LNCAP (cell line): ENCODE data around the gene PIP4K2B.

Experiments
- CTCF ChIP-seq: fragments of 450-650 bp; IDR thresholded peaks from 2 replicates; pipeline ENCODE4 v1.5.1; 2017; ENCODE audit warnings: mild to moderate bottlenecking

The PIP4K2B gene

GRCh38 chr17:38746004-38746848 lies 53.1 kb downstream of the PIP4K2B start:
- no peak for TF ChIP-seq CTCF

DNA sequence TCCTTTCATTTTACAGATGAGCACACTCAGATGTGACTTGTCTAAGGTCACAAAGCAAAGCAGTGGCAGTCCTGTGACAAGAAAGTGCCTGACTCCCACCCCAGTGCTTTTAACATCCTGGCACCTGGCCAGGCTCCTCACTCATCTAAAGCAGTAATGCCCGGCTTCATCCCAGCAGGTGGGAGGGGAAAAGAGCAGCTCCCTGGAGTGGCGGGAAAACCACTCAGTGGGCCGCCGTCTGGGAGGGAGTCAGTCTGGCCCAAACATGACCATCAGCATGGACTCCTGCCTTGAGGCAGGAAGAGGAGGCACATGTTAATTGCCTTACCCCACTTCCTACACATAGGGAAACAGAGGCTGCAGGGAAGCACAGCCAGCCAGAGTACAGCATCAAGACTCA lies 53.8 kb downstream of the PIP4K2B start:
- no peak for TF ChIP-seq CTCF

DNA sequence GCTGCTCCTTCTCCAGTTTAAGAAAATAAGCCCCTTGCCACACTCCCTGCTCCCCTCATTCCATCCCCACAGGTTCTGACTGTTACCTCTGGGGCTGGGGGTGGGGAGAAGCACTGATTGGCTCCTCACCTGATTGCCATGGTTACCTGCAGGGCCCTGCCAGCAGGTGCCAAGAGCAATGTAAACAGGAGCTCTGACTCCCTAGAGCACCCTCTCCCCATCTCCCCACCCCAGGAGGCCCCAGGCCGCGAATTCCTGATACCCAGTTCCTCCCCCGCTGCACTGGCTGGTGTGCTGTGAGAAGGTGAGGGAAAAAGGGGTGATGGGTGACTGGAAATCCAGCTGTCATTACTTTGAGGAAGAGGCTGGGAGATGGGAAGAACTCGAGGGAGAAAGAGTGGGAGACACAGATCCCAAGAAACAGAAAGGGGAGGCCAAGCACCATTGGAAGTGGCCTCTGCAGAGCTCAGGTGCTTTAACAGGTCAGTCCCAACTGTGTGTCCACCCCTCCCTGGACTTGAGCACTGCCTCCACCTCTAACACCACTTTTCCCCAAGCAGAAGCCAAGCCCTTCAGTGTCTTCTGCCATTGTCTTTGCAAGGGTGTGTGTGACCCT lies 55.7 kb downstream of the PIP4K2B start:
- TF ChIP-seq CTCF = no peak

DNA sequence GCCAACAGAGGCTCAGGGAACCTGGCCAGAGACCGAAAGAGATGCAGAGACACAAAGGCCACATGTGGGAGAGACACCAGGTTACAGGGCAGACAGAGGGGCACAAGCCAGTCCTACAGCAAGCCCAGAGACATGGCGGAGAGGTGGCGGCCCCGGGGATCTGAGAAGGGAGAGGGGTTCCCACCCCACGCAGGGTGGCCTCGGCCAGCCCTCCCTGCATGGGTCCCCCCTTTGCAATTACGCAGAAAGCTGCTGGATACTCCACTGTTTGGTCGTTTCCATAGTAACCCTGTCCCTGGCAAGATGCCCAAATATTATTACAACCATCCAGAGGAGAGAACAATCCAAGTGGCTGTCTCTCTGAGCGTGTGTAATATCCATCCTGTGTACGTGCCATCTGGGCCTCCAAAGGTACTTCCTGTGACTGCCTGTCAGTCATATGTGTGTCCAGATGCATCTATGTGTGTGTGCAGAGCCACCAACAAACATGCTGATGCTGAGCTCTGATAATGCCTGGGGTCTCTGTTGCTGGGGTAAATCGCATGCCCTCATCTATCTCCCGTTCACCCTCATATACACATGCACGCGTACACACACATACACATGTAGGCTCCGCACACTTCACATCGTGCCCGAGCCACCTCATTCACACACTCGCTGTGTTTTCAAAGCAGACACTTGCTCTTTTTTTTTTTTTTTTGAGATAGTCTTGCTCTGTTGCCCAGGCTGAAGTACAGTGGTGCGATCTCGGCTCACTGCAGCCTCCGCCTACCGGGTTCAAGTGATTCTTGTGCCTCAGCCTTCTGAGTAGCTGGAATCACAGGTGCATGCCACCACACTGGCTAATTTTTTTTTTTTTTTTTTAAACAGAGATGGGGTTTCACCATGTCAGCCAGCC lies 56.7 kb downstream of the PIP4K2B start:
- TF ChIP-seq CTCF = no peak

- no peak for TF ChIP-seq CTCF
Measured at GRCh38 chr17:38741921-38742410, 57.4 kb downstream of the PIP4K2B start.

GRCh38 chr17:38741461-38741860 lies 57.9 kb downstream of the PIP4K2B start:
- no peak for TF ChIP-seq CTCF

GRCh38 chr17:38740806-38741205 lies 58.5 kb downstream of the PIP4K2B start:
- TF ChIP-seq CTCF = no peak
